Measurements from ENCODE around the gene PSMD5.

Gene PSMD5

GRCh38 chr9:120833325-120833724 lies 9.4 kb downstream of the PSMD5 start:
- ChIA-PET POLR2A (ENCODE audit: low non-redundant PET) (no interaction called here), CTCF (interaction anchor here (0.5 kb wide), 1 partner anchor 335 kb away, joined by 3 read pairs; no protein-coding TSS in a partner anchor)
- H3K27ac ChIP-seq = no peak overlapping the region
- TF ChIP-seq, protein P1, sequence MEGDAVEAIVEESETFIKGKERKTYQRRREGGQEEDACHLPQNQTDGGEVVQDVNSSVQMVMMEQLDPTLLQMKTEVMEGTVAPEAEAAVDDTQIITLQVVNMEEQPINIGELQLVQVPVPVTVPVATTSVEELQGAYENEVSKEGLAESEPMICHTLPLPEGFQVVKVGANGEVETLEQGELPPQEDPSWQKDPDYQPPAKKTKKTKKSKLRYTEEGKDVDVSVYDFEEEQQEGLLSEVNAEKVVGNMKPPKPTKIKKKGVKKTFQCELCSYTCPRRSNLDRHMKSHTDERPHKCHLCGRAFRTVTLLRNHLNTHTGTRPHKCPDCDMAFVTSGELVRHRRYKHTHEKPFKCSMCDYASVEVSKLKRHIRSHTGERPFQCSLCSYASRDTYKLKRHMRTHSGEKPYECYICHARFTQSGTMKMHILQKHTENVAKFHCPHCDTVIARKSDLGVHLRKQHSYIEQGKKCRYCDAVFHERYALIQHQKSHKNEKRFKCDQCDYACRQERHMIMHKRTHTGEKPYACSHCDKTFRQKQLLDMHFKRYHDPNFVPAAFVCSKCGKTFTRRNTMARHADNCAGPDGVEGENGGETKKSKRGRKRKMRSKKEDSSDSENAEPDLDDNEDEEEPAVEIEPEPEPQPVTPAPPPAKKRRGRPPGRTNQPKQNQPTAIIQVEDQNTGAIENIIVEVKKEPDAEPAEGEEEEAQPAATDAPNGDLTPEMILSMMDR (conservative IDR thresholded peaks at IDR 0.05; ENCODE audit: low read depth) = no peak
- DNase-seq (ENCODE audit: low spot score) = no peak

- CTCF ChIA-PET = interaction anchor here (0.6 to 1.2 kb wide), 2 partner anchors 10 to 104 kb away, joined by 3 read pairs; no protein-coding TSS in a partner anchor
- no peak overlapping the region for H3K27ac ChIP-seq
- no peak for DNase-seq (ENCODE audit: low spot score)
- TF ChIP-seq, protein P1 (conservative IDR thresholded peaks at IDR 0.05; ENCODE audit: low read depth) = no peak
- POLR2A ChIA-PET (ENCODE audit: low non-redundant PET) = no interaction called here
These were observed 9.9 kb downstream of the PSMD5 start for GRCh38 chr9:120832807-120833206.

GRCh38 chr9:120830865-120831264 lies 11.9 kb downstream of the PSMD5 start:
- TF ChIP-seq, protein P1 (conservative IDR thresholded peaks at IDR 0.05; ENCODE audit: low read depth) = no peak
- ChIA-PET POLR2A (ENCODE audit: low non-redundant PET) (no interaction called here), CTCF (interaction anchor here (0.6 kb wide), 1 partner anchor 106 kb away, joined by 4 read pairs; no protein-coding TSS in a partner anchor)
- no peak overlapping the region for H3K27ac ChIP-seq
- DNase-seq (ENCODE audit: low spot score) = no peak

- TF ChIP-seq, protein P1 (conservative IDR thresholded peaks at IDR 0.05; ENCODE audit: low read depth) = no peak
- POLR2A ChIA-PET (ENCODE audit: low non-redundant PET) = no interaction called here
- no peak overlapping the region for H3K27ac ChIP-seq
- CTCF ChIA-PET = no interaction called here
- no peak for DNase-seq (ENCODE audit: low spot score)
These were observed 12.6 kb downstream of the PSMD5 start for GRCh38 chr9:120830151-120830550.

DNA sequence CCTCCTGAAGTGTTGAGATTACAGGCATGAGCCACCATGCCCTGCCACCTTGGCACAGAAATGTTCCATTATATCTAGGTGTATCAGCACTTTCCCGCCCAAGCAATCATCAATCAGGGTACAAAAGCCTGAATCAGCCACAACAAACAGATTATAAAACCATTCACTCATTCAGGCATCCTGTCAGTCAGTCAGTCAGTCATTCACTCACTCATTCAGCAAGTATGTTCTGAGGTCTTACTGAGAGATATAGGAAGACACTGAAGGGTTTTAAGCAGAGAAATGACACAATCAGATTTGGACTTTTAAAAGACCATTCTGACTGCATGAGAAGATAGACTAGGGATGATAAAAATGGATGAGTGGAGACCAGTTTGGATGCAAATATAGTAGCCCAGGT lies 13.1 kb downstream of the PSMD5 start:
- H3K27ac ChIP-seq = no peak overlapping the region
- CTCF ChIA-PET = no interaction called here
- DNase-seq (ENCODE audit: low spot score) = no peak
- POLR2A ChIA-PET (ENCODE audit: low non-redundant PET) = no interaction called here
- TF ChIP-seq, protein P1 (conservative IDR thresholded peaks at IDR 0.05; ENCODE audit: low read depth) = no peak

- DNase-seq (ENCODE audit: low spot score) = no peak
- TF ChIP-seq, protein P1 (conservative IDR thresholded peaks at IDR 0.05; ENCODE audit: low read depth) = no peak
- no peak overlapping the region for H3K27ac ChIP-seq
- CTCF ChIA-PET = interaction anchor here (0.7 kb wide), 1 partner anchor 17 kb away, joined by 3 read pairs; no protein-coding TSS in a partner anchor
- POLR2A ChIA-PET (ENCODE audit: low non-redundant PET) = interaction anchor here (1.0 kb wide), 1 partner anchor 12 kb away, joined by 3 read pairs; no protein-coding TSS in a partner anchor
These were observed 22.6 kb downstream of the PSMD5 start for GRCh38 chr9:120820095-120820494.
